B cell (primary cell): ENCODE measurements around the gene NFE2.

Source experiments
- EZH2 ChIP-seq: IDR thresholded peaks from 2 replicates; pipeline ENCODE4 v1.6.1; 2012; ENCODE audit warnings: borderline replicate concordance, low read depth, mild to moderate bottlenecking, moderate library complexity, low read length; ENCODE audit not compliant: insufficient read depth, poor library complexity, severe bottlenecking
- TF ChIP-seq, protein P1 (sequence below): fragments of 200-600 bp; IDR thresholded peaks from one replicate; pipeline ENCODE4 v1.8.0; 2022; ENCODE audit warnings: antibody characterized with exemption, mild to moderate bottlenecking

DNA sequence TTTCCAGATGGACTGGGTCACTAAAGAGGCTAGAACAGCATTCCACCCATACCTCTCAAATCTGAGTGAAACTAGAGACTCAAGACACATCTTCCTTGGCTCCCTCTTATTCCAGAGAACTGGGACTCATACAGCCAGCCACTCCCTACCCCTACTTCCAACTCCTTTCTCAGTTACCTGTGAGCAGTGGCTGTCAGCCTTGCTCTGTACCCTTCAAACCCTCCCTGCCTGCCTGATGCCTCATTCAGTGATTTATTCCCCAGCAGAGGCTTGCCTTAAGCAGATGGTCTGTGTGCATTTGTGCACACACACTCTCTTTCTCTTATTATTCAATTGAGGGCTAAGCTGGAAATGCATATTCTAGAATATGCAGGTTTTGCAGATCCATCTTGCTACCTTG lies 48.9 kb upstream of the NFE2 start:
- TF ChIP-seq, protein P1, sequence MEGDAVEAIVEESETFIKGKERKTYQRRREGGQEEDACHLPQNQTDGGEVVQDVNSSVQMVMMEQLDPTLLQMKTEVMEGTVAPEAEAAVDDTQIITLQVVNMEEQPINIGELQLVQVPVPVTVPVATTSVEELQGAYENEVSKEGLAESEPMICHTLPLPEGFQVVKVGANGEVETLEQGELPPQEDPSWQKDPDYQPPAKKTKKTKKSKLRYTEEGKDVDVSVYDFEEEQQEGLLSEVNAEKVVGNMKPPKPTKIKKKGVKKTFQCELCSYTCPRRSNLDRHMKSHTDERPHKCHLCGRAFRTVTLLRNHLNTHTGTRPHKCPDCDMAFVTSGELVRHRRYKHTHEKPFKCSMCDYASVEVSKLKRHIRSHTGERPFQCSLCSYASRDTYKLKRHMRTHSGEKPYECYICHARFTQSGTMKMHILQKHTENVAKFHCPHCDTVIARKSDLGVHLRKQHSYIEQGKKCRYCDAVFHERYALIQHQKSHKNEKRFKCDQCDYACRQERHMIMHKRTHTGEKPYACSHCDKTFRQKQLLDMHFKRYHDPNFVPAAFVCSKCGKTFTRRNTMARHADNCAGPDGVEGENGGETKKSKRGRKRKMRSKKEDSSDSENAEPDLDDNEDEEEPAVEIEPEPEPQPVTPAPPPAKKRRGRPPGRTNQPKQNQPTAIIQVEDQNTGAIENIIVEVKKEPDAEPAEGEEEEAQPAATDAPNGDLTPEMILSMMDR: no peak
- TF ChIP-seq EZH2: no peak
